ENCODE results near the gene BAZ2B.

DNA sequence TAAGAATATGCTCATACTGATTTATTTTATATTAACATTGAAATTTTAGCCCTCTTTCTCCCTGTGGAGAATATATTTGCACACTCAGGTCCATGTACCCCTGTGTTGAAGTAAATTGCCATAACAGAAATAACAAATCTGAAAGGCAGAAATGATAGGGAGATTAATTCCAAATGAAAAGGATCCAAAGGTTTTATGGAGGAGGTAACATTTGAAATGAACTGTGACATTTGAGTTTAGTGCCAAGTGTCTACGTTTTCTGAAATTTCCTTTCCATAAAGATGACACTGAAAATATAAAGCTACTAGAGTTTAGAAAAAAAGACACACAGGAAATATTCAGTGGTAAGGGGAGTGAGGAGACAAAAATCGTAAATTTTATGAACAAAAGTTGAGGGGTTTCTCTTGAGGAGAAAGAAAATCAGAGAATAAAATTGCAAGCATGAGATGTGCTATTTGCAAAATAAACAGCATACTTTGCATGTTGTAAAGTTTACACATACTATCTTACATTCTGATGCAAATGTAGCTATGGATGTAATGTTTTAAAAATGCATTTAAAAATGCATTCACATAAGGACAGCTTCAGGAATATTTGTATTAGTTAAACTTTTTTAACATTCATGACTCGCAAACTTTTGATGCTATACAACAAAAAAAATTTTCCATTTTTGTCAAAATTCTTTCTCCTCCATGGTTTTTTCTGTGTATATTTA, 69.5 kb downstream of the BAZ2B start:
- TF ChIP-seq EZH2 (IDR thresholded peaks at IDR 0.05; ENCODE audit: low read depth) = no peak
- TF ChIP-seq, protein P1, sequence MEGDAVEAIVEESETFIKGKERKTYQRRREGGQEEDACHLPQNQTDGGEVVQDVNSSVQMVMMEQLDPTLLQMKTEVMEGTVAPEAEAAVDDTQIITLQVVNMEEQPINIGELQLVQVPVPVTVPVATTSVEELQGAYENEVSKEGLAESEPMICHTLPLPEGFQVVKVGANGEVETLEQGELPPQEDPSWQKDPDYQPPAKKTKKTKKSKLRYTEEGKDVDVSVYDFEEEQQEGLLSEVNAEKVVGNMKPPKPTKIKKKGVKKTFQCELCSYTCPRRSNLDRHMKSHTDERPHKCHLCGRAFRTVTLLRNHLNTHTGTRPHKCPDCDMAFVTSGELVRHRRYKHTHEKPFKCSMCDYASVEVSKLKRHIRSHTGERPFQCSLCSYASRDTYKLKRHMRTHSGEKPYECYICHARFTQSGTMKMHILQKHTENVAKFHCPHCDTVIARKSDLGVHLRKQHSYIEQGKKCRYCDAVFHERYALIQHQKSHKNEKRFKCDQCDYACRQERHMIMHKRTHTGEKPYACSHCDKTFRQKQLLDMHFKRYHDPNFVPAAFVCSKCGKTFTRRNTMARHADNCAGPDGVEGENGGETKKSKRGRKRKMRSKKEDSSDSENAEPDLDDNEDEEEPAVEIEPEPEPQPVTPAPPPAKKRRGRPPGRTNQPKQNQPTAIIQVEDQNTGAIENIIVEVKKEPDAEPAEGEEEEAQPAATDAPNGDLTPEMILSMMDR (conservative IDR thresholded peaks at IDR 0.05) = no peak

Data from PC-9 (cell line).